Measurements from ENCODE around the gene PTK7.

PTK7 gene

GRCh38 chr6:43180985-43181384 is 104.9 kb downstream of the PTK7 start:
- Histone ChIP-seq H3K9me3 (ENCODE audit: insufficient read depth, low read length, severe bottlenecking) (no peaks in the 10 kb centered on the region), H3K79me2 (ENCODE audit: insufficient read depth, low read length) (peaks cover 27% of the 10 kb centered on the region), H2AFZ (ENCODE audit: low read depth, low read length) (no peak overlapping the region), H4K20me1 (ENCODE audit: insufficient read depth, low read length) (peaks cover 10% of the 10 kb centered on the region), H3K4me3 (ENCODE audit: low read depth in 1 of 2, low read length in 2 of 2) (peak overlapping the region in 1 of 2 experiments; percentile 73; a peak in 1 of 4 replicates), H3K9ac (ENCODE audit: low read depth, low read length) (peak overlapping the region; percentile 64; the same call in 1 of the 2 replicates), H3K4me1 (ENCODE audit: insufficient read depth, low read length) (peaks cover 48% of the 10 kb centered on the region), H3K27me3 (ENCODE audit: insufficient read depth, low read length, poor library complexity) (no peaks in the 10 kb centered on the region), H3K4me2 (ENCODE audit: insufficient read depth, low read length) (peak overlapping the region; percentile 75), H3K27ac (ENCODE audit: low read length) (peak overlapping the region; percentile 2; the same call in 1 of the 2 replicates), H3K36me3 (ENCODE audit: insufficient read depth, low read length) (peaks cover 50% of the 10 kb centered on the region)
- ATAC-seq (ENCODE audit: insufficient read depth, low read depth), result no peak
- TF ChIP-seq CTCF (IDR thresholded peaks at IDR 0.05; ENCODE audit: borderline replicate concordance, extremely low read depth, low read length, poor library complexity, severe bottlenecking), result no peak
- no peak for TF ChIP-seq EZH2 (IDR thresholded peaks at IDR 0.05; ENCODE audit: borderline replicate concordance, low read depth, low read length, severe bottlenecking)
- DNase-seq, result no peak

- H3K27ac ChIP-seq (ENCODE audit: low read length), result peak overlapping the region; percentile 81
- H3K4me1 ChIP-seq (ENCODE audit: insufficient read depth, low read length), result peaks cover 48% of the 10 kb centered on the region
- peak overlapping the region; percentile 48 to 73; a peak in 3 of 4 replicates for H3K4me3 ChIP-seq (ENCODE audit: low read depth in 1 of 2, low read length in 2 of 2)
- peaks cover 50% of the 10 kb centered on the region for H3K36me3 ChIP-seq (ENCODE audit: insufficient read depth, low read length)
- H3K9ac ChIP-seq (ENCODE audit: low read depth, low read length), result peak overlapping the region; percentile 64
- ATAC-seq (ENCODE audit: insufficient read depth, low read depth), result no peak
- TF ChIP-seq EZH2 (IDR thresholded peaks at IDR 0.05; ENCODE audit: borderline replicate concordance, low read depth, low read length, severe bottlenecking), result no peak
- no peak for TF ChIP-seq CTCF (IDR thresholded peaks at IDR 0.05; ENCODE audit: borderline replicate concordance, extremely low read depth, low read length, poor library complexity, severe bottlenecking)
- no peaks in the 10 kb centered on the region for H3K27me3 ChIP-seq (ENCODE audit: insufficient read depth, low read length, poor library complexity)
- peak overlapping the region; percentile 94 for H2AFZ ChIP-seq (ENCODE audit: low read depth, low read length)
- H3K4me2 ChIP-seq (ENCODE audit: insufficient read depth, low read length), result peak overlapping the region; percentile 75
- H4K20me1 ChIP-seq (ENCODE audit: insufficient read depth, low read length), result peaks cover 4% of the 10 kb centered on the region
- no peaks in the 10 kb centered on the region for H3K9me3 ChIP-seq (ENCODE audit: insufficient read depth, low read length, severe bottlenecking)
- DNase-seq, result no peak
- H3K79me2 ChIP-seq (ENCODE audit: insufficient read depth, low read length), result peaks cover 24% of the 10 kb centered on the region
Observed at GRCh38 chr6:43181621-43181941, 105.5 kb downstream of the PTK7 start.

- no peaks in the 10 kb centered on the region for H3K27me3 ChIP-seq (ENCODE audit: insufficient read depth, low read length, poor library complexity)
- peak; percentile 84 for DNase-seq
Observed at GRCh38 chr6:43181942-43182860, 106.1 kb downstream of the PTK7 start, which contains the start of gene CUL9. Gene CUL9 (plus strand): TSS chr6:43182196. CDS start chr6:43184311, 2,115 bp downstream.

More at GRCh38 chr6:43181942-43182860, 106.1 kb downstream of the PTK7 start, which contains the start of gene CUL9:
- peak within 1 kb of the TSS; percentile 48 to 73; a peak in 3 of 4 replicates for H3K4me3 ChIP-seq (ENCODE audit: low read depth in 1 of 2, low read length in 2 of 2)
- TF ChIP-seq EZH2 (IDR thresholded peaks at IDR 0.05; ENCODE audit: borderline replicate concordance, low read depth, low read length, severe bottlenecking) (no peak), CTCF (IDR thresholded peaks at IDR 0.05; ENCODE audit: borderline replicate concordance, extremely low read depth, low read length, poor library complexity, severe bottlenecking) (peak; percentile 25)
- peak within 1 kb of the TSS; percentile 64 for H3K9ac ChIP-seq (ENCODE audit: low read depth, low read length)
- peaks cover 51% of the 10 kb centered on the region for H3K36me3 ChIP-seq (ENCODE audit: insufficient read depth, low read length)
- peaks cover 24% of the 10 kb centered on the region for H3K79me2 ChIP-seq (ENCODE audit: insufficient read depth, low read length)
- H2AFZ ChIP-seq (ENCODE audit: low read depth, low read length), result peak within 1 kb of the TSS; percentile 94
- peak within 1 kb of the TSS; percentile 75 for H3K4me2 ChIP-seq (ENCODE audit: insufficient read depth, low read length)
- ATAC-seq (ENCODE audit: insufficient read depth, low read depth), result peak; percentile 94
- H4K20me1 ChIP-seq (ENCODE audit: insufficient read depth, low read length), result peaks cover 4% of the 10 kb centered on the region
- H3K9me3 ChIP-seq (ENCODE audit: insufficient read depth, low read length, severe bottlenecking), result no peaks in the 10 kb centered on the region
- H3K27ac ChIP-seq (ENCODE audit: low read length), result peak within 1 kb of the TSS; percentile 81
- H3K4me1 ChIP-seq (ENCODE audit: insufficient read depth, low read length), result peaks cover 48% of the 10 kb centered on the region

All from DND-41 (cell line).